GM18520 (cell line): ENCODE results near the gene TLE2.
"Not testable (repeated sequence)": the region's sequence is repeated elsewhere in the genome, so short reads cannot be mapped to it uniquely, and the experiment has no call there.

Experiments used
- ATAC-seq: cut with Tn5 transposase; IDR thresholded peaks from one replicate; pipeline ENCODE4 v1.9.1; 2021; ENCODE audit not compliant: unreplicated experiment

The TLE2 gene

DNA sequence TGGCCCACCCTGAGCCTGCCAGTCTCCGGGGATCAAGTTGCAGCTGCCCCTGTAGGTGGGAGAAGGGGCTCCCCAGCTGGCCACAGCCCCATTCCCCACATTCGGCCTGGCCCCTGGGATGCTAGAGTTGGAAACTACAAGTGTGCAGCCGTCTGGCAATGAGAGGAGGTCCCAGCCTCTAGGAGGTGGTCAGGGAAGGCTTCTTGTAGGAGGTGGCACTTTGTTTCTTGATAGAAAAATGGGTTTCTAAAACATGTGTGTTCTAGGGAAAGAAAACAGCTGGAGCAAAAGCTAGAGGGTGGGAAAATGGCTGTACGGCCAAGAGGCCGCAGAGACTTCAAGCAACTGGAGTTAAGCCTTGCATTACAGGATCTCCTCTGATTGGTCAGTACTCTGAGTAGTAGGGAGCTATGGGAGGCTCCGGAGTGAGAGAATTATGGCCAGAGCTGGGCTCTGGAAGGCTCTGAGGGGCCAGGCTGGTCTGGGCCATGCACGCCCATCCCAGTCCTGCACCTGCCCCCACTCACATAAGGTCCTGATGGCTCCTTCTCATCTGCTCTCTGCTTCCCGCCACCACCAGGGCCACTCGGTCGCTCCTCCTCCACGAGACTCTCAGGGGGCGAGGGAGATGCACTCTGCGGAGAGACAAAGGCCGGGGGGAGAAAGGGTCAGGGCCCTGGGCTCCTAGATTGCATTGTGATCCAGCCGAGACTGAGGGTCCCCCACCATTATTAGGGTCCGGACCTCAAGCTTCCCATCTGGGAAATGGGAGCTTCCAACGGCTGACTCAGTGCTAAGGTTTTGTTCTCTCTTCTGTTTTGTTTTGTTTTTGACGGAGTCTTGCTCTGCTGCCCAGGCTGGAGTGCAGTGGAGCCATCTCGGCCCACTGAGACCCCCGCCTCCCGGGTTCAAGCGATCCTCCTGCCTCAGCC lies 13.7 kb downstream of the TLE2 start:
- ATAC-seq: no peak

DNA sequence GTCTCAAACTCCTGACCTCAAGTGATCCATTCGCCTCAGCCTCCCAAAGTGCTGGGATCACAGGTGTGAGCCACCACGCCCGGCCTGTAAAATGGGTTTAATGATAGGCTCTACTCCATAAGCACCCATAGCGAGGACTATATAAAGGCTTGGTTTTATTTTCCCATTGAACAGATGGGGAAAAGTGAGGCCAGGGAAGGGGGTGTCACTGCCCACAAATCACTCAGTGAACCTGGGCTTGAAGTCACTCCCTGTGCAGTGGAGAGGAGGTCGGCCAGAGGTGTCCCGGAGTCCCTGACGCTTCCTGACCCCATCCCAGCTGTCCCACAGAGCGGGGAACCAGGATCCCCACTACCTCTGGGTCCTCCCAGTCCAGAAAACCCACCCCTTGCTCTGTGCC lies 14.9 kb downstream of the TLE2 start:
- ATAC-seq: no peak

DNA sequence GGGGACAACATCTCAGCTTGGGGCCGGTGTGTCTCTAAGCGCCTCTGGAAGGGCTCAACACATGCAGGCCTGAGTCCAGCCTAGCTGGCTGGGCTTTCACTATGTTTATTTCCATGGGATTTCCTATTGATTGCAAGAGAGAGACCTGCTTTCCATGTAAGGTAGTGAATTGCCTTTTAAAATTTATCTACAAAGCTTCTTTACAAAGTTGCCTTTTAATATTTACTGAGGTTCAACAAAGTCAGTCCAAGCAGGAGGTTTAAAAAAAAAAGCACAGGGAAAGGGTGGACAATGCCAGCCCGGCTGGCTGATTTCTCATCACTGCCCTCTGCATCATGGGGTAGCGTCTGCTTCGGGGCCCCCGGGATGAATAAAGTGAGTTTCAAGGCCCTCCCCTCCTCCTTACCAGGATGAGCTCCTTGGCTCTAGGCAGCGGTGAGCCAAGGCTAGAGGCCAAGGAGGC lies 15.8 kb downstream of the TLE2 start:
- no peak for ATAC-seq

DNA sequence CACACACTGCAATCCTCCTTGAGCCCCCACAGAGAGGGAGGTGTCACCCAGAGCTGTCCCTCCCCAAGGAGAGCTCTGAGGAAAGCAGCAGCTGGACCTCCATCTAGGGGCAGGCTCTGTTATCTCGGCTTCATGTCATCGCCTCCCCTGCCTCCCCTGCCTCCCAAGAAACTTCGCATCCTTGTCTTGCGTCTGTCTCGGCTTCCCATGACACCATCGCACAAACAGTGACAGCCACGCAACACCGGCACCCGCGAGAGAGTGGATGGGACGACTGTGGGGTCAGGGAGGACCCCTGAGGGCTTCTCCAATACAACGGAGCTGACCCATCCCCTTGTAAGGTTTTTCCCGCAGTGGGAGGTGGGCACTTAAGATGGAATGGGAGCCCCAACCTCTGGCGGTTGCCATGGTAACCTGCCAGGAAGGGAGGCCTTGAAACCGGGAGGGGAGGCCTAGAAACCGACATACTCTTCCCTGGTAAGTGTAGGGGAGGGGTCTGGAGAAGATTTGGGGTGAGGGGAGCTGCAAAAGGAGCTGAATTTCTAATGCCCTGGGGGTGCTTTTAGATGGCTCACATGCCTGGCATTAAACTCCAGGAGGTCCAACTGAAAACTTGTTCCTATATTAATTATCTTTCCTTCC lies 16.3 kb downstream of the TLE2 start:
- no peak for ATAC-seq

DNA sequence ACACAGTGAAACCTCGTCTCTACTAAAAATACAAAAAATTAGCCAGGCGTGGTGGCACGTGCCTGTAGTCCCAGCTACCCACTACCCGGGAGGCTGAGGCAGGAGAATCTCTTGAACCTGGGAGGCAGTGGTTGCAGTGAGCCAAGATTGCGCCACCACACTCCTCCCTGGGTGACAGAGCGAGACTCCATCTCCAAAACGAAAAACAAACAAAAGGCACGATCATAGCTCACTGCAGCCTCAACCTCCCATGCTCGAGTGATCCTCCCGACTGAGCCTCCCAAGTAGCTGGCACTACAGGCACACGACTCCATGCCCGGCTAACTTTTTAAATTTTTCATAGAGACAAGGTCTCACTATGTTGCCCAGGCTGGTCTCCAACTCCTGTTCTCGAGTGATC lies 17.0 kb downstream of the TLE2 start:
- not testable (repeated sequence) for ATAC-seq

DNA sequence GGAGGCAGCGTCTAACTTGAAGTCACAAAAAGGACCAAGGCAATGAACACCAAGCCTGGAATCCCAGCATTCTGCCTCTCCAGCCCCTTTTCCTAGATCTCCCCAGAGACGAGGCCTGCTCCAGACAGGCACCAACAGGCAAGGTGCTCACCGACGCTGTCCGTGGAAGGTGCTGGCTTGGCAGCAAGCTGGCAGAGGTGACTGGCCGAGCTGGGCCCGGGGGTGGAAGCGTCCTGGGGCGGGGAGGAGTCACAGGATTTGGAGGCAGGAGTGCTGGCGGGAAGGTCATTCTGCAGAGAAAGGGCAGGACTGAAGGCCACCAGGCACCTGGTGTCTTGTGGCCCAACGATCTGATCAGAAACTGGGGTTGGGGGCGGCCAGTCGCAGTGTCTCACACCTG lies 18.2 kb downstream of the TLE2 start:
- ATAC-seq: no peak

DNA sequence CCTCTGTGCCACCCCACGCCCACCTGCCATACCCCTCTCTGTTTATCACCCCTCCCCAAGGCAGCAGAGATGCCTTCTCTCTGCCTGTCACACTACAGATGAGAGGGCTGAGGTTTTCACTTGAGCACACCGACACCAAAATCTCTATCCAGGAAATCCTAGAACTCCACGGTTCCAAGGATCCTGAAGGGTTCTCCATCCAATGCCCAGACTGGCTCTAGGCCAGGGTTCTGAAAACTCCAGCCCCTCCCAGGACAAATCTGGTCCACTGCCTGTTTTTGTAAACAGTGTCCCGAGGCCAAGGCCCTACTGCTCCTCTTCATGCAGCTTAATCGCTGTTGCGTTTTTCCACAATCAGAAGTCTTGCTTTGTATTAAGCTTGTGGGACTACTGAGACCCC lies 20.1 kb downstream of the TLE2 start:
- ATAC-seq: no peak

DNA sequence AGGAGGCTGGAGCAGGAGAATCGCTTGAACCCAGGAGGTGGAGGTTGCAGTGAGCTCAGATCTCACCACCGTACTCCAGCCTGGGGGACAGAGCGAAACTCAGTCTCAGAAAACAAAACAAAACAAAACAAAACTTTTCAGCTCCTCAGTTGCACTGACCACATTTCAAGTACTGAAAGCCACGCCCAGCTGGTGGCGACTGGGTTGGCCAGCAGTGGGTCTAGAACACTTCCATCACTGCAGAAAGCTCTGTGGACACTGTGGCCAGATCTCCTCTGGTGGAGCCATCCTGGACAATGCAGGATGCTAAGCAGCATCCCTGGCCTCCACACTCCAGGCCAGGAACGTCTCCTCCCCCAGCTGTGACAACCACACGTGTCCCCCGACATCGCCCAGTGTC lies 21.1 kb downstream of the TLE2 start:
- no peak for ATAC-seq

DNA sequence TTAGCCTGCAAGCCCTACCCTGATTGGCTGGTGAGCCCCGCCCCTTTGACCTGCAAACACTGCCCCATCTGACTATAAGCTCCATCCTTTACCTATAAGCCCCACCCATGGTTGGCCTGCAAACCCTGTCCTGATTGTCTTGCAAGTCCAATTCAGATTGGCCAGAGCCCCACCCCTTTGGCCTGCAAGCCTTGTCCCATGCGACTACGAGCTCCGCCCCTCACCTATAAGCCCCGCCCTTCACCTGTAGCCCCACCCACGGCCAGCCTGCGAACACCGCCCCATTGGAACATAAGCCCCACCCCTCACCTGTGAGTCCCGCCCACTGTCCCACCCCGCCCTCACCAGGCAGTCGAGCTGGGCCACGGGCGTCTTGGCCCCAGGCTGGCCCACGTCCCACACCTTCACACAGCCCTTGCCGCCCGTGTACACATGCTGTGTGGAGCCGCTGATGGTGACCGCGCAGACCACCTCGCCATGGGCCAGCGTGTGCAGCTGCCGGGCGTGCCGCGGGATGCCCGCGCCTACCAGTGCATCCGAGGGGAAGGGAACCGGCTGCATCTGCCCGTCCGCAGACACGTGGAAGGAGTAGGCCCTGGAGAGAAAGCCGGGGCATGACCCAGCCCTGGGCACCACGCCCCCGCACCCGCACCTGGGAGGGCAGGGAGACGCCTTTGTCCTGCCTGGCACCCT lies 22.9 kb downstream of the TLE2 start:
- no peak for ATAC-seq

DNA sequence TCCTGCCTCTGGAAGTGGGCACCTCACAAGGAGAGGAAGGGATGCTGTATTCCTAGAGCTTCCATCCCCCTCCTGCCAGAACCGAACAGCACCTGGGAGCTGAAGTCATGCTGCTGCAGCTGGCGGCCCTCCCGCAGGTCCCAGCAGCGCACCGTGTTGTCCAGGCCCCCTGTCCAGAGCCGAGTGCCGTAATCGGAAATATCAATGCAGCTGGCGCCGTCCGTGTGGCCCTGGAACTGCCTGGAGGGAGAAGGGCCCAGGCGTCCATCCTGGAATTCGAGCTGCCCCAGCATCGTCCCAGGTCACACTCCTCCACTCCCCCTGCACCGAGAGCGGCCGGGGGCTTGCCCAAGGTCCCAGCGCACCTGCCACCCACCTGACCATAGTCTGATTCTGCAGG lies 23.7 kb downstream of the TLE2 start:
- ATAC-seq: no peak

DNA sequence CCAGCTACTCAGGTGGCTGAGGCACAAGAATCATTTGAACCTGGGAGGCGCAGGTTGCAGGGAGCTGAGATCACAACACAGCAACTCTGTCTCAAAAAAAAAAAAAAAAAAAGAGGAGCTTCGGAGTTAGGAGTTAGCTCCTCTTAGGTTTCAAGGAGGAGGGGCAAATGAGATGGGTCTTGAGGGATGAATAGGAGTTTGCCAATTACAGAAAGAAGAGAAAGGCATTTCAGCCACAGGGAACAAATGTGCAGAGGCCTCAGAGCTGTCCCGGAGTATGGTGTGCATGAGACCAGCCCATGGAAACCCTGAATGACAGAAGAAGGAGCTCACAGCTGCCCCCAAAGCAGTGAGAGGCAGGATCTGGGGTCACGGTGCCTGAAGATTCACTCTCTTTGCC lies 24.6 kb downstream of the TLE2 start:
- no peak for ATAC-seq

DNA sequence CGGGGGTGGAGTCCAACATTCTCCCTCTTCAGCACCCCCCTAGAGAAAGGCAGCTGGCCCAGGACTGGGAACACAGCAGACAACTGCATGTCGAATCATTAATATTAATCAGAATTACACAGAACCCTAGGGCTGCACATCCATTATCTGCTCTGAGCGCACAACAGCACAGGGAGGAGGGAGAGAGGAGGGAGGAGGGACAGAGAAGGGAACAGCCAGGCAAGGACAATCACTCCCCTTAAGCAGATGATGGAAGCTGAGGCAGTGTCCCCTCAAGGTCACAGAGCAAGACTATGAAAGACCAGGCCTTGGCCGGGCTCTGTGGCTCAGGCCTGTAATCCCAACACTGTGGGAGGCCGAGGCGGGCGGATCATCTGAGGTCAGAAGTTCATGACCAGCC lies 26.0 kb downstream of the TLE2 start:
- no peak for ATAC-seq

DNA sequence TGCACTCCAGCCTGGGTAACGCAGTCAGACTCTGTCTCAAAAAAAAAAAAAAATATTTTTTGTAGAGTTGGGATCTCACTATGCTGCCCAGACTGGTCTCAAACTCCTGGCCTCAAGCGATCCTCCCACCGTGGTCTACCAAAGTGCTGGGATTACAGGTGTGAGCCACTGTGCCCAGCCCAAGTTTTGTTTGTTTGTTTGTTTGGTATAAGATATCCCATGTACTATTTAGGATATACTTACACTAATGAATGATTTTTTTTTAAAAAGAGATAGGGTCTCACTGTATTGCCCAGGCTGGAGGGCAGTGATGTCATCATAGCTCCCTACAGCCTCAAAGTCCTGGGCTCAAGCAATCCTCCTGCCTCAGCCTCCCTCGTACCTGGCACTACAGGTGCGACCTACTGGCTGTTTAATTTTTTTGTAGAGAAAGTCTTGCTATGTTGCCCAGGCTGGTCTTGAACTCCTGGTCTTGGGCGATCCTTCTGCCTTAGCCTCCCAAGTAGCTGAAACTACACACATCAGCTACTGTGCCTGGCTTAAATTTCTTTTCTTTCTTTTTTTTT lies 27.8 kb downstream of the TLE2 start:
- no peak for ATAC-seq

DNA sequence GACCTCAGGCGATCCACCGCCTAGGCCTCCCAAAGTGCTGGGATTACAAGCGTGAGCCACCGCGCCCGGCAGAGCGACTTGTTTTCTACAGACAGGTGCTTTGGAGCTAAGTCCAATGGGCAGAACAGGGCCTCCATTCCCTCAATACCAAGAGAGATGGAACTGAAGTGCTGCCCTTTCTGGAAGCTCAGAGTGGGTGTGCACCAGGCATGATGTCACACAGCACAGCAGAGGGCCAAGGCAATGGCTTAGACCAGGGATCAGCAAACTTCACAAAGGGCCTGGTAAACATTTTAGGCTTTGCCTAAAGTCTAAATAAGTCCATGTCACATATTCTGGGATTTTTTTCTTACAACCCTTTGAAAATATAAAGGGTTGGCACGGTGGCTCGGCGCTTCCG lies 30.4 kb downstream of the TLE2 start:
- no peak for ATAC-seq

DNA sequence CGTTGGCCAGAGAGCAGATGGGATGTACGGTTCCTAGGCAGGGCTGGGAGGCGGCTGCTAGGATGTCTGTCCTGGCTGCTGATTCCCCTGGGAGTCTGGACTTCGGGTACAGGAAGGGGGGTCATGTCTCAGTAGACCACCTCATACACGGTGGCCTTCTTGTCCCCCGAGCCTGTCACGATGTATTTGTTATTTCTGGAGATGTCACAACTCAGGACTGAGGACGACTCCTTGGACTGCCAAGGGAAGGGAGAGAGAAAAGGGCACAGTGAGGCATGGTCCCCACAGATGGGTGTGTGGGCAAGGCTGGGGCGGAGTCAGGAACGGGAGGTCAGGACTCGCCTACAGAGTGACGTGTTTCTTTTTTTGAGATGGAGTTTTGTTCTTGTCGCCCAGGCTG lies 31.4 kb downstream of the TLE2 start:
- ATAC-seq: no peak

DNA sequence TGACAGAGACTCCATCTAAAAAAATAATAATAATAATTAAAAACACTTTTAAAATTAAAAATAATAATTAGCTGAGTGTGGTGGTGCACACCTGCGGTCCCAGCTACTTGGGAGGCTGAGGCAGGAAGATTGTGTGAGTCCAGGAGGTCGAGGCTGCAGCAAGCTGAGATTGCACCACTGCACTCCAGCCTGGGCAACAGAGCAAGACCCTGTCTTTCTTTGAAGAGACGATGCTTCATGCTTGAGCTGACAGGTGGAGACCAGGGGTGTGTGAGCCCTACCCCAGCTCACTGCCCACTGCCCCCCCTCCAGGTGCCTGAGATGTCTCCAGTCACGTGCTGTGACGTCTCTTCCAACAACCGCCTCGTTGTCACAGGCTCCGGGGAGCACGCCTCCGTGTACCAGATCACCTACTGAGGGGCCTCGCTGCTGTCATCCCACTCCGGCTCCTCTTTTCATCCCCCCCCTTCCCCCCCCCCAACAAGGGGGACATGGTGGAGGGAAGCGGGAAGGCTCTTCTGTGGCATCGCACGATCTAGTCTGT lies 34.4 kb downstream of the TLE2 start:
- no peak for ATAC-seq

DNA sequence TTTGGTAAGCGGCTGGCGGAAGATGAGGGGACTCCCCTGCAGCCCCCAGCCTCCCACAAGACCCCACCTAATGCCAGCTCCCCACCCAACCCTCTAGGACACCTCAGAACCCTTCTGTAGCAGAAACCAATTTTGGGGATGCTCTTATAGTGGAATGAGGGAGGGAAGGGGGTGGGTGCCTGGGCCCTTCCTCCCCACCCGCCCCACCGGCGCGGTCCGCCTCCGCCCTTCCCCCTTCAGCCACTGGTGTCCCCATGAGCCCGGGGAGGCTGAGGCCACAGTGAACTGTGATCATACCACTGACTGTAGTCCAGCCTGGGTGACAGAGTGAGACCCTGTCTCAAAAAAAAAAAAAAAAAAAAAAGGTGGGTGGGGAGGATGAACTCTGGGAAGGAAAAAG lies 35.5 kb downstream of the TLE2 start:
- no peak for ATAC-seq

DNA sequence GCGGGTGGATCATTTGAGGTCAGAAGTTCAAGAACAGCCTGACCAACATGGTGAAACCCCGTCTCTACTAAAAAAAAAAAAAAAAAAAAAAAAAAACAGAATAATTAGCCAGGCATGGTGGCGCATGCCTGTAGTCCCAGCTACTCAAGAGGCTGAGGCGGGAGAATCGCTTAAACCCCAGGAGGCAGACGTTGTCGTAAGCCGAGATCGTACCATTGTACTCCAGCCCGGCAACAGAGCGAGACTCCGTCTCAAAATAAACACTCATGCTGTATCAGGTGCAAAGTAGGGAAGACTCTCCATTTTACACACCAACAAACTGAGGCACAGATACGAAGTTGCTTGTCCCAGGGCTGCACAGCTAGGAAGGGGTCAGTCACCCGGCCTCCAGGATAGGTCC lies 36.1 kb downstream of the TLE2 start:
- no peak for ATAC-seq

DNA sequence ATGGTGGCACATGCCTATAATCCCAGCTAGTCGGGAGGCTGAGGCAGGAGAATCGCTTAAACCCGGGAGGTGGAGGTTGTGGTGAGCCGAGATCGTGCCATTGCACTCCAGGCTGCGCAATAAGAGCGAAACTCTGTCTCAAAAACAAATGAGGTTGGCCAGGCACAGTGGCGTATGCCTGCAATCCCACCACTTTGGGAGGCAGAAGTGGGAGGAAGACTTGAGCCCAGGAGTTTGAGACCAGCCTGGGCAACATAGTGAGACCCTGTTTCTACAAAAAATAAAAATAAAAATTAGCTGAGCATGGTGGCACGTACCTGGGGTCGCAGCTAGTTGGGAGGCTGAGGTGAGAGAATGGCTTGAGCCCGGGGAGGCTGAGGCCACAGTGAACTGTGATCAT lies 36.7 kb downstream of the TLE2 start:
- ATAC-seq: not testable (repeated sequence)

DNA sequence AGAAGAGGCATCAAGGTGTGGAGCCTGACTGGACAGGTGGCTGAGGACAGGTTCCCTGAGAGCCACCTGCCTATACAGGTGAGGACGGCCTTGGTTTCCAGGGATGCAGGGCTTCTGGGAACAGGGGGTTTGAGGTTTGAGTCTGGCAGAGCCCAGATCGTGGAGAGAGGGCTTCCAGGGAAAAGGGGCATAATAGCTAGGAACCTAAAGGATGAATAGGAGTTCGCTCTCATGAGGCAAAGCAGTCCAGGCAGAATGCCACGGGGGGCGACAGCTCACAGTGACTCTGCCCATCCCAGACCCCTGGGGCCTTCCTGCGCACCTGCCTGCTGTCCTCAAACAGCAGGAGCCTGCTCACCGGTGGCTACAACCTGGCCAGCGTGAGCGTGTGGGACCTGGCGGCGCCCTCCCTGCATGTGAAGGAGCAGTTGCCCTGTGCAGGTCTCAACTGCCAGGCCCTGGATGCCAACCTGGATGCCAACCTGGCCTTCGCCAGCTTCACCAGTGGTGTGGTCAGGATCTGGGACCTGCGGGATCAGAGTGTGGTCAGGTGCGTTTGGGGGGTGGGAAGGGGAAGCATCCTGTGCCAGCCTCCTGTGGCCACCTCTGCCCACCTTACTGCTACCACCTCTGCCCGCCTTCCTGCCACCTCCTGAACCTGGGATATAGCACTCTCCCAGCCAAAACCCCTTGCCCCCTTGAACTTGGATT lies 39.7 kb downstream of the TLE2 start:
- ATAC-seq: no peak

DNA sequence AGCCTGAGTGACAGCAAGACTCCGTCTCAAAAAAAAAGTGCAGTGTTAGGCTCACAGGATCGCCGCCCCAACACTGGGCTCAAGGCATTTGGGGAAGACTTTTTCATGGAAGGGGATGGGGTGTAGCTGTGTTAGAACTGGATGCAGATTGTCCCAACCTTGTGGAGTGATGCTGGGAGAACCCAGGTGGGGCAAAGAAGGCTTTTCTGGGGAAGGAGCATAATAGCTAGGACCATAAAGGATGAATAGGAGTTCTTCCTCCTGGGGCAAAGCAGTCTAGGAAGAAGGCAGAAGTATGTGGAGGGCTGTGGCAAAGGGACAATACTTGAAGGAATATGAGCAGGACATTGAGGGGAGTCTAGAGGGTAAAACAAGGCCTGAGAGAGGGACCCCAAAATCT lies 40.5 kb downstream of the TLE2 start:
- ATAC-seq: no peak
